T-helper 1 cell (primary cell): Measurements from ENCODE around the gene HIC1.

ENCODE experiments used
- DNase-seq, 5 donors: peaks; one replicate each; pipeline ENCODE4 v3.0.0-alpha.2; 2012 to 2020

HIC1 gene

GRCh38 chr17:2106308-2106955 lies 51.5 kb downstream of the HIC1 start:
- no peak for DNase-seq

- DNase-seq = no peak
These were observed 52.1 kb downstream of the HIC1 start for GRCh38 chr17:2107050-2107449.

GRCh38 chr17:2107506-2107905 lies 52.6 kb downstream of the HIC1 start:
- no peak for DNase-seq

GRCh38 chr17:2108170-2108569 lies 53.3 kb downstream of the HIC1 start:
- no peak for DNase-seq

GRCh38 chr17:2110436-2110835 lies 55.5 kb downstream of the HIC1 start:
- no peak for DNase-seq

GRCh38 chr17:2111691-2112090 lies 56.8 kb downstream of the HIC1 start:
- DNase-seq = no peak
